ENCODE data around the gene BRPF1. TPM values are rescaled to one million over a fixed set of nuclear protein-coding genes. Genes with fewer than 3 reads are reported as not detected.
A peak's percentile ranks its signal among the peaks of the same experiment; 100 is the strongest.

Gene BRPF1
- total RNA-seq, 3 donors from 2014 or later: 14.7 to 19.7 (median 19.3) TPM

- H3K4me3 ChIP-seq: no peak overlapping the region
- H3K4me1 ChIP-seq: no peaks in the 10 kb centered on the region
- no peaks in the 10 kb centered on the region for H3K27me3 ChIP-seq
- H3K36me3 ChIP-seq: no peaks in the 10 kb centered on the region
- peak overlapping the region in 1 of 2 donors; percentile 43 for H3K27ac ChIP-seq
- H3K9me3 ChIP-seq: no peaks in the 10 kb centered on the region
- no peak for DNase-seq (ENCODE audit: low spot score in 2 of 2)
- intact Hi-C loops (cut with DNase I; ENCODE audit: low total_unique reads): no loop called here
- TF ChIP-seq POLR2AphosphoS5 (IDR thresholded peaks at IDR 0.05) (no peak), POLR2A (IDR thresholded peaks at IDR 0.05) (no peak), CTCF (IDR thresholded peaks at IDR 0.05) (no peak)
Observed at GRCh38 chr3:9779721-9780457, 48.4 kb downstream of the BRPF1 start.

DNA sequence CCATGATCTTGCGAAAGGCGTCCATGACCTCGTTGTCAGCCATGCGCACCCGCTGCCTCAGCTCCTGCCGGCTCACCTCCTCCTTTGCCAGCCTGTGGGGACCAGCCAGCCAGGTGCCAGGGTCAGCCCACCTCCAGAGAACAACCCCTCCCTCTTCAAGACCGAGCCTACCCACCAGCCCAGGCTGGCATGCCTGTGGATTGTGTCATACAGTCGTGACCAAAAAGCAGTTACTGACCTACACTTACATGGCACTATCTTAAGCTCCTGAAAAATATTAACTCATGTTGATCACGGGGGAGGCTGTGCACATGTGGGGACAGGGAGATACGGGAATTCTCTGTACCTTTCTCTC, 48.9 kb downstream of the BRPF1 start:
- Histone ChIP-seq H3K4me3 (no peak overlapping the region), H3K36me3 (peaks cover 4% of the 10 kb centered on the region), H3K4me1 (no peaks in the 10 kb centered on the region), H3K27me3 (no peaks in the 10 kb centered on the region), H3K9me3 (no peaks in the 10 kb centered on the region), H3K27ac (peak overlapping the region in 1 of 2 donors; percentile 43)
- intact Hi-C loops (cut with DNase I; ENCODE audit: low total_unique reads): no loop called here
- no peak for DNase-seq (ENCODE audit: low spot score in 2 of 2)
- TF ChIP-seq POLR2AphosphoS5 (IDR thresholded peaks at IDR 0.05) (no peak), POLR2A (IDR thresholded peaks at IDR 0.05) (no peak), CTCF (IDR thresholded peaks at IDR 0.05) (no peak)

DNA sequence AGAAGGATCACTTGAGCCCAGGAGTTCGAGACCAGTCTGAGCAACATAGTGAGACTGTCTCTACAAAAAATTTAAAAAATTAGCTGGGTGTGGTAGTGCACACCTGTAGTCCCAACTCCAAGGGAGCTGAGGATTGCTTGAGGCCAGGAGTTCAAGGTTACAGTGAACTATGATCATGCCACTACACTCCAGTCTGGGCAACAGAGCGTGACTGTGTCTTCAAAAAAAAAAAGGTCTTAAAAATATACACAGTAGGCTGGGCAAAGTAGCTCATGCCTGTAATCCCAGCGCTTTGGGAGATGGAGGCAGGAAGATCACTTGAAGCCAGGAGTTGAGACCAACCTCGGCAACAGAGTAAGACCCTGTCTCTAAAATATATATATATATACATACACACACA, 49.4 kb downstream of the BRPF1 start:
- H3K4me1 ChIP-seq: no peaks in the 10 kb centered on the region
- no peak overlapping the region for H3K27ac ChIP-seq
- no peaks in the 10 kb centered on the region for H3K9me3 ChIP-seq
- TF ChIP-seq CTCF (IDR thresholded peaks at IDR 0.05) (no peak), POLR2AphosphoS5 (IDR thresholded peaks at IDR 0.05) (no peak), POLR2A (IDR thresholded peaks at IDR 0.05) (no peak)
- no peaks in the 10 kb centered on the region for H3K27me3 ChIP-seq
- intact Hi-C loops (cut with DNase I; ENCODE audit: low total_unique reads): no loop called here
- no peak overlapping the region for H3K4me3 ChIP-seq
- H3K36me3 ChIP-seq: peaks cover 7% of the 10 kb centered on the region
- no peak for DNase-seq (ENCODE audit: low spot score in 2 of 2)

DNA sequence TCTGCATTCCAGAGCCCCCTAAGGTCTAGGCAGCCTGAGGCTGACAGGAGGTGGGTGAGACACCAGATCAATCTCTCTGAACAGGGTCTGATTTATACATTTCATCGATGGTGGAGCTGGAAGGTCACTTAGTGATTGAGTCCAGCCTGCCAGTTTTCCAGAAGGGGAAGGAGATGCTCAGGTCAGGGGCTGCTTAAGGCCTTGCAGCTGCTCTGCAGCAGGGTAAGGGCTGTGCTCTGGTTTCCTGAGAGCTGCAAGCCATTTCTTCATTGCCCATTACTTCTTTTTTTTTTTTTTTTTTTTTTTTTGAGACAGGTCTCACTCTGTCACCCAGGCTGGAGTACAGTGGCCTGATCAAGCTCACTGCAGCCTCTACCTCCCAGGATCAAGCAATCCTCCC, 50.0 kb downstream of the BRPF1 start:
- no peak overlapping the region for H3K27ac ChIP-seq
- TF ChIP-seq POLR2A (IDR thresholded peaks at IDR 0.05) (no peak), POLR2AphosphoS5 (IDR thresholded peaks at IDR 0.05) (no peak), CTCF (IDR thresholded peaks at IDR 0.05) (no peak)
- DNase-seq (ENCODE audit: low spot score in 2 of 2): no peak
- peaks cover 7% of the 10 kb centered on the region for H3K36me3 ChIP-seq
- H3K4me1 ChIP-seq: no peaks in the 10 kb centered on the region
- H3K9me3 ChIP-seq: no peaks in the 10 kb centered on the region
- H3K4me3 ChIP-seq: no peak overlapping the region
- intact Hi-C loops (cut with DNase I; ENCODE audit: low total_unique reads): no loop called here
- H3K27me3 ChIP-seq: no peaks in the 10 kb centered on the region

DNA sequence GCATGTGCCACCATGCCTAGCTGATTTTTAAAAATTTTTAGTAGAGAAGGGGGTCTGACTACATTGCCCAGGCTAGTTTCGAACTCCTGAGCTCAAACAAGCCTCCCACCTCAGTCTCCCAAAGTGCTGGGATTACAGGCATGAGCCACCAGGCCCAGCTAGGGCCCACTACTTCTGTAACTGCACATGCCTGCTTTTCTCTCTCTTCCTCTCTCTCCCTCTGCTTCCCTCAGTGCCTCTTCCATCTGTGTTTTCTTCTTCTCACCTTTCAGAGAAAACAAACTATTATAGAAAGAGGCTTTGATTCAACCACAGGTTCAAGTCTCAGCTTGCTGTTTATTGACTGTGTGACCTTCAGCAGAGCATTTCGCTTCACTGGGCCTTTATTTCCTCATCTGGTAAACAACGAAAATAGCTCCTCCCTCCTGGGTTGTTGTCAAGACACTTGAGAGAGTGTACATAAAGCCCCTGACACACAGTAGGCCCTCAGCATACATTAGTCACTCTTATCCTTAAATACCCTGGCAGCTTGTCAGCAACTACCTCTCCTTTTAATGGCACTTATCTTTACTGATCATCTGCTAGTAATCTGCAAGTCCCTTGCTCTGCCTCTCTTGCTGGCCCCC, 50.6 kb downstream of the BRPF1 start:
- no peak overlapping the region for H3K27ac ChIP-seq
- no peak for TF ChIP-seq POLR2AphosphoS5 (IDR thresholded peaks at IDR 0.05)
- no peak for TF ChIP-seq POLR2A (IDR thresholded peaks at IDR 0.05)
- no peak for TF ChIP-seq CTCF (IDR thresholded peaks at IDR 0.05)
- intact Hi-C loops (cut with DNase I; ENCODE audit: low total_unique reads): no loop called here
- H3K36me3 ChIP-seq: peaks cover 7% of the 10 kb centered on the region
- H3K4me3 ChIP-seq: no peak overlapping the region
- no peak for DNase-seq (ENCODE audit: low spot score in 2 of 2)
- no peaks in the 10 kb centered on the region for H3K27me3 ChIP-seq
- no peaks in the 10 kb centered on the region for H3K4me1 ChIP-seq
- H3K9me3 ChIP-seq: no peaks in the 10 kb centered on the region
